HG02943 (cell line): Measurements from ENCODE around the gene FHIP1A.

Experiments
- ATAC-seq: cut with Tn5 transposase; IDR thresholded peaks from one replicate; pipeline ENCODE4 v1.9.1; 2021; ENCODE audit warnings: mild to moderate bottlenecking, low read depth, moderate library complexity; ENCODE audit not compliant: unreplicated experiment

FHIP1A gene

DNA sequence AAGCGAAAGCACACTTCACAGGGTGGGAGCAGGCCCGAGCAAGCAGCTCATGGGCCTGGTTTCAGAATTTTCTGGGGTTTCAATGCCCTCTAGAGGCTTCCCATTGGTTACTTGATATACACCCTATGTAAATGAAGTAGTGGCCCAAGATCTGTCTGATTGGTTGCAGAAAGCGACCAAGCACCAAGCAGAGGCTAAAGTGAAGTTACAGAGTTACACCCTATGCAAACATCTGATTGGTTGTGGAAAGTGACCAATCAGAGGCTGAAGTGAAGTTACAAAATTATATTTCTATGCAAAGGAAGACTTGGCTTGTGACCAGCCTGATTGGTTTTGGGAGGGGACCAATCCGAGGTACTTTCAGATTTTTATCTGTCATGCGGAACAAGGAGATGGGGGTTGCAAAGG, 8.2 kb downstream of the FHIP1A start:
- ATAC-seq, result no peak

GRCh38 chr4:151417766-151418376, 8.9 kb downstream of the FHIP1A start:
- ATAC-seq, result no peak

DNA sequence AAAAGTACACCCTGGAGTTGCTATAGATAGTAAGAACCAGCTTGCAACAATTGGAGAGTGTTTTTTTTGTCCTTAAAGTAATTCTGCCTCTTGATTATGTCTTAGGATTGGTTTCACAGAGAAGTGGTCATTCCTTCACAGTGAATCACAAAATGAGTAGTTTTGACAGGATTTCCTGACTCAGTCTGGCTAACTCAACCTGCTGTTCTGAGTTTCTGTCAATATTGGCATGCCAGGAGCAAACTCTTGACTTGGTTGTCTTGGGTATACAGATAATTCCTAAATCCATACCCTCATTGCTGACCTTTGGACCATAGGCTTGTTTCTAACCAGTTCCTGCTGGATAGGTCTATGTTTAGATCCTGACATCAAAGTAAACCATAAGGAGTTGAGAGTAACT, 9.4 kb downstream of the FHIP1A start:
- no peak for ATAC-seq

DNA sequence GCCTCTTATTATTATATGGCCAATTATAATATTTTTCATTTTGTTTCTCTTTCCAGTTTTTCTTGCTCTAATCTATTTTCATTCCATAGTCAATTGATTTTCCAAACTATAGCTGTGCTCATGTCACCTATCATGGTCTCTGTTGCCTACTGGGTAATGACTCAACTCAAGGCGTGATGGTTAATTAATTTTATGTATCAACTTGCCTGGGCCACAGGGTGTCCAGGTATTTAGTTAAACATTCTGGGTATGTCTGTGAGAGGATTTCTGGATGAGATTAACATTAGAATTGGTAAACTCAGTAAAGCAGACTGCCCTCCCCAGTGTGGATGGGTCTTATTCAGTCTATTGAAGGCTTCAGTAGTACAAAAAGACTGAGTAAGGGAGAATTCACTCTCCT, 9.9 kb downstream of the FHIP1A start:
- no peak for ATAC-seq

- ATAC-seq, result no peak
Measured at GRCh38 chr4:151420250-151420807, 11.4 kb downstream of the FHIP1A start.

DNA sequence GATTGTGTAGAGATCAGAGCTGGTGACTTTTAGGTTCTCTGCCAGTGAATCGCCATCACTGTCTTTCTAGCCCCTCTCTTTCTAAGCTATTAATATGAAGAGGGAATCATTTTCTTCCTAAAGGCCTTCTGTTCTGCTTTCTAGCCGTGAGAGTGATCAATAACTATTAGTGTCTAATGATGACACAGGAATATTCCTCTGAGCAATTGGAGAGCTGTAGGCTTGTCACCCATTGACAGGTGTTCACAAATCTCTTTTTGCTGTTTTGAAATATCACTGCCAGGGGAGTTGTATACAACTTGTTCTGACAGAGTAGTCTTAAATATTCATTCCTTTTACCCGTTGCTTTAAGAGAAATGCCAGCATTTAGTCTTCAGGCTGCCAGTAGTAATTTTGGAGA, 13.9 kb downstream of the FHIP1A start:
- no peak for ATAC-seq

- ATAC-seq, result no peak
Measured at GRCh38 chr4:151426513-151426912, 17.5 kb downstream of the FHIP1A start.

- ATAC-seq, result no peak
Measured at GRCh38 chr4:151427266-151427665, 18.3 kb downstream of the FHIP1A start.

DNA sequence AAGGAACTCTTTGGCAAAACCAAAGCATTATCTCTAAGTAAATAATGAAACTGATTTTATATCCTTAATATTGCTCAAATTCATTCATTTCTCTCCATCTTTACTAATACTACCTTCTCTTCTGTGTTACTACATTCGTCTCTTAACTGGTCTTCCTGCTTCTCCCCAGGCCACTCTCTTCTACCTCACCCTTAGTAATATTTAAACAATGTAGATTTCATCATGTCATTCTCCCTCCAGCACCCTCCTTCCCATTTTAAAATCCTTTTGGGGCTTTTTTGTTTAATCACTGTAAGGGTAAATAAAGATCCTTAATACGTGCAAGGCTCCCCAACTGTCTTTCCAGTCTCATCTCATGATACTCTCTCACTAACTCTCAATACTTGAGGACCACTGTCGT, 19.4 kb downstream of the FHIP1A start:
- no peak for ATAC-seq

GRCh38 chr4:151429957-151430570, 21.1 kb downstream of the FHIP1A start:
- ATAC-seq, result peak; percentile 77

DNA sequence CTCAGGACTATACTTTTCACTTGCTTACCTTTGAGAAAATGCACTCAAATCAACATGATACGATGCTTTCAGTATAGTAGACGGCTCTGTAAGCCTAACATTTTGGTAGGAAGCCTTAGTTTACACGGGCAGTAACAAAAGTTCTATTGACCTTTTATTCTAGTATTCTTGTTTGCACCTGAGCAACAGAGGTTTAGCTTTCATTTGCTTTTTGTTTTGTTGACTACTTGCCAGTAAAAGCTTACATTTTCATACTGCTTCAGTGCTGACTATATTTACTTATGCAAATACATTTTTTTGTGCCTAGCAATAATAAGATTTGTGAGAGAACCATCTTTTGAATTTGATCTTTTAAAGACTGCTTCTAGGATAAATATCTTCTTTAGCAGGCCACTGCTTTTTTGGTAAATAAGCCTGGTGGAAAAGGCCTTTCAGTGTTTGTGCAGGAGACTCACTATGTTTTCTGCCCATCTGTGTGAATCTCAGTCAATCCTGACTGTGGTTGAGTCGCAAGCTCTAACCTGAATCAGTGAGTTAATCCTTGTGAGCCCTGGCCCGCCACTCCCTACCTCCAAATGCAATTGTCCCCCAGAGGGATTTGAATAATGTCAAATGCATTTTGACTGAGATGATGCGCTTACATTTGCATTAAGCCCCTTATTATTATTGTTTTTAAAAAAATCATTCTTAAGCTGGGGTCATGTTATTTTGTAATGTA, 21.9 kb downstream of the FHIP1A start:
- ATAC-seq, result no peak

- ATAC-seq, result no peak
Measured at GRCh38 chr4:151431728-151432127, 22.8 kb downstream of the FHIP1A start.

DNA sequence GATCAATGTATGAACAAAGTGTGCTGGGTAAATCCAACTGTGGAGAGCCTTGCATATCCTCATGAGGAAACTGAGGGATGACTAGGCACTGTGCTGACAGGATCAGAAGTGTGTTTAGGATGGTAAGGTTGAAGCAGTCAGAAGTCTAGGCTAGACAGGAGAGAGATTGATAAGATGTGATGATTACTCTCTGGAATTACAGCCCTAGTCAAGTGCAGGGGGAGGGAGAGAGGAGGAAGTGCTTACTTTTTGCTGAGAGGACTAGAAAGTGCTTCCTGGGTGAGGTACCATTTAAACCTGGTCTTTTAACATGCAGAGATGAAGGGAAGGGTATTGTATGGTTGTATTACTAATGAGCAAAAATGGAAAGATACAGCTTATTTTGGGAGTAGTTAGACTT, 23.7 kb downstream of the FHIP1A start:
- no peak for ATAC-seq

DNA sequence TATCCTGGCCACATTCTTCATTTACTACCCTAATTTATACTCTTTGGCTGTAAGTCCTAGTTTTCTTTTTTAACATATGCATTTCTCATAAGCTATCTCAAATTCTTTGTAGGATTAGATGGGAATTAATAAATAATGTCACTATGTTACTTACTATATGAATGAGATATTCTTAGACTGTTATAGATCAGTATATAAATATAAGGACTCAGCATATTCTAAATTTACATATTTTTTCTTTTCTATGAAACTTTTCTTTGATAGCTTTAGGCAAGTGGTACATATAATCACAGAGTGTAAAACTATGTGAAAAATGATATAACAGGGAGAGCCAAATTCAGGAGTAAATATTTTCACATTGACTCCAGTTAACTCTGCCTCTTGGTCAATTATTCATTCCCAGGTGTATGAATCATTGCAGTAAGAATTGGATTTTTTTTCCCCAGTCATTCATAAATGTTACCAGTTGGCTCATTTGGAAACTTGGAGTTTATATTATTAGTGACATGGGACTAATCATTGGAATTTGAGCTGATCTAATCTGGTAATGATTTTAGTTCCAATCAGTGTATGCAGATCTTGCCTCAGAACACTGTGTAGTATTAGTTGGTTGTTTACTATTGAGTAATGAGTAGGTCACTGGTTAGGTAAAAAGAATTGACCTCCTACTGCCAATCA, 25.3 kb downstream of the FHIP1A start:
- no peak for ATAC-seq

GRCh38 chr4:151436093-151436518, 27.1 kb downstream of the FHIP1A start:
- no peak for ATAC-seq

- ATAC-seq, result no peak
Measured at GRCh38 chr4:151437505-151437904, 28.5 kb downstream of the FHIP1A start.

DNA sequence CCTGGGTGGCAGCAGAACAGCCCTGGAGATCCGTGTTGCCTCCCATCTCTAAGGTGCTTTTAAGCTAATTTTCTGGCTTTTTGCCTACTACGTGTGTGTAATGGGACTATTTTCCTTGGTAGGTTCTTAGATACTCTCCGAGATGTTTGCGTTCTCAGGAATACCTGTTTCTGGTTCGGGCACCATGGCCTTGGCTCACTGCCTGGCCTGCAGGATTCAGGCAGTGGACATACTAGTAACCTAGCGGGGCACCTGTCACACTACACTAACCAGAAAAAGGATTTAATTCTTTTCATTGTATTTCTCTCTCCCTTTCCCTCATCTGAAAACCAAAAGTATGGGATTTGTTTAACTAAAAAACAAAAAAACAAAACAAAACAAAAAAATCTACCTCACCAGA, 29.2 kb downstream of the FHIP1A start:
- no peak for ATAC-seq

- ATAC-seq, result no peak
Measured at GRCh38 chr4:151439320-151439719, 30.3 kb downstream of the FHIP1A start.

DNA sequence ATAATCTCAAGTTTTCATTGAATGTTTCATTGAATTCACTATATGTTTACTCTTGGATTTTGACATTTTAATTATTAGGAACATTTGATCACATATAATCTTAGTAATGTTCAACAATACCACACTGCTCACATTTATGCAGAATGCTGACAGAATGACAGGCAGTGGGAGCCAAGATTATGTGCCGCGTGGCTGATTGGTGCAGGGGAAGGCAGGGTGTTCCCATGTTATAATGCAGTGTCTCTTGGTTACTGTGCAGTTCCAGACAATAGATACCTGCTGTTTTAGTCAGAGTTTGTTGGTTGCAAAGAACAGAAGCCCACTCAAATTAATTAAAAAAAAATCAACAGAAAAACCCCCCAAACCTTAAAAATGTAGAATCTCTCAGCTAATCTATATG, 33.0 kb downstream of the FHIP1A start:
- ATAC-seq, result no peak

- ATAC-seq, result no peak
Measured at GRCh38 chr4:151443247-151443646, 34.3 kb downstream of the FHIP1A start.

GRCh38 chr4:151443752-151444151, 34.8 kb downstream of the FHIP1A start:
- ATAC-seq, result no peak
